ENCODE results near the gene ADAM12. TPM values are rescaled to one million over a fixed set of nuclear protein-coding genes. Genes with fewer than 3 reads are reported as not detected.

The ADAM12 gene
- total RNA-seq, 4 donors from 2014 or later: under 0.01 to 60.8 (median 0.64) TPM; not detected in 1

DNA sequence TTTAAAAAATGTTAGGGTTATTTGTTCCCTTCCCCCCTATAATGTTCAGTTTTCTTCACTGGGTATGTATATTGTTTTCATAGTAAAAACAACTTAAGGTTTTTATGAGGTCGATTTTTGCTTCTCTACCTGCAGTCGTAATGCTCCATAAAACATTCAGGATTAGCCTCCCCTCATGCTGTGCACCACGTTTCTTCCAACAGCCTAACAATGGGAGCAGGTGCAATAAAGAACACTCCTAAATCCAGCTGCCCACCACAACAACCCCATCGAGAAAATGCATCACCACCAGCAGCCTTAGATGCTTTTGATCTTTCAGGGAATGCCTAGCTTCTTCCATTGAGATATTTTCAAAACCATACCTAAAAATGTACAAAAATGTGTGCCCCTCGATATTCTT lies 111.1 kb downstream of the ADAM12 start:
- H3K27ac ChIP-seq: no peak overlapping the region
- H3K4me3 ChIP-seq: no peak overlapping the region
- no peaks in the 10 kb centered on the region for H3K36me3 ChIP-seq
- no peaks in the 10 kb centered on the region for H3K9me3 ChIP-seq
- H3K4me1 ChIP-seq: no peaks in the 10 kb centered on the region
- intact Hi-C loops (cut with DNase I; ENCODE audit: low total_unique reads): no loop called here
- TF ChIP-seq, protein P1, sequence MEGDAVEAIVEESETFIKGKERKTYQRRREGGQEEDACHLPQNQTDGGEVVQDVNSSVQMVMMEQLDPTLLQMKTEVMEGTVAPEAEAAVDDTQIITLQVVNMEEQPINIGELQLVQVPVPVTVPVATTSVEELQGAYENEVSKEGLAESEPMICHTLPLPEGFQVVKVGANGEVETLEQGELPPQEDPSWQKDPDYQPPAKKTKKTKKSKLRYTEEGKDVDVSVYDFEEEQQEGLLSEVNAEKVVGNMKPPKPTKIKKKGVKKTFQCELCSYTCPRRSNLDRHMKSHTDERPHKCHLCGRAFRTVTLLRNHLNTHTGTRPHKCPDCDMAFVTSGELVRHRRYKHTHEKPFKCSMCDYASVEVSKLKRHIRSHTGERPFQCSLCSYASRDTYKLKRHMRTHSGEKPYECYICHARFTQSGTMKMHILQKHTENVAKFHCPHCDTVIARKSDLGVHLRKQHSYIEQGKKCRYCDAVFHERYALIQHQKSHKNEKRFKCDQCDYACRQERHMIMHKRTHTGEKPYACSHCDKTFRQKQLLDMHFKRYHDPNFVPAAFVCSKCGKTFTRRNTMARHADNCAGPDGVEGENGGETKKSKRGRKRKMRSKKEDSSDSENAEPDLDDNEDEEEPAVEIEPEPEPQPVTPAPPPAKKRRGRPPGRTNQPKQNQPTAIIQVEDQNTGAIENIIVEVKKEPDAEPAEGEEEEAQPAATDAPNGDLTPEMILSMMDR (IDR thresholded peaks at IDR 0.05): no peak
- TF ChIP-seq POLR2A (IDR thresholded peaks at IDR 0.05): no peak
- no peak for DNase-seq
- H3K27me3 ChIP-seq: no peaks in the 10 kb centered on the region

- Histone ChIP-seq H3K27me3 (no peaks in the 10 kb centered on the region), H3K9me3 (no peaks in the 10 kb centered on the region), H3K4me3 (no peak overlapping the region), H3K36me3 (no peaks in the 10 kb centered on the region), H3K4me1 (no peaks in the 10 kb centered on the region), H3K27ac (no peak overlapping the region)
- intact Hi-C loops (cut with DNase I; ENCODE audit: low total_unique reads): no loop called here
- TF ChIP-seq, protein P1 (IDR thresholded peaks at IDR 0.05): no peak
- no peak for TF ChIP-seq POLR2A (IDR thresholded peaks at IDR 0.05)
- DNase-seq: no peak
Observed at GRCh38 chr10:126272526-126272925, 115.8 kb downstream of the ADAM12 start.

DNA sequence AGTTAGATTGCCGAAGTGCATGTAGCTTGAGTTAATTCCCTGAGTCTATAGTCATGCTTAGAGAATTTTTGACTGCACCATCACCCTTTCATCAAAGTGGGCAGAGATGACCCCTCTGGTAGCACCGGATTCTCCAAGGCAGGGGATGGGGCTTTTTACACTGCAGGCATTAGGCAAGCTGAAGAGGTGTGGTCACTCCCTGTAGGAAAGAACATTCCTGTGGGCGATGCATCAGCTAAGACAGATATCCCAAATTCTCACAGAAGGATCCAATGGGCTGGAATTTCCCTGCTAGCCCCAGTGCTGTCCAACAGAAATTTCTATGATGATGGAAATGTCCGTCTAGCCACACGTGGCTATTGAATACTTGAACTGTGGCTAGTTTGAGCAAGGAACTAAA lies 118.2 kb downstream of the ADAM12 start:
- H3K4me3 ChIP-seq: no peak overlapping the region
- no peak overlapping the region for H3K27ac ChIP-seq
- no peak for DNase-seq
- no peaks in the 10 kb centered on the region for H3K9me3 ChIP-seq
- intact Hi-C loops (cut with DNase I; ENCODE audit: low total_unique reads): no loop called here
- no peaks in the 10 kb centered on the region for H3K27me3 ChIP-seq
- no peaks in the 10 kb centered on the region for H3K4me1 ChIP-seq
- no peak for TF ChIP-seq POLR2A (IDR thresholded peaks at IDR 0.05)
- TF ChIP-seq, protein P1 (IDR thresholded peaks at IDR 0.05): no peak
- no peaks in the 10 kb centered on the region for H3K36me3 ChIP-seq

- intact Hi-C loops (cut with DNase I; ENCODE audit: low total_unique reads): no loop called here
- TF ChIP-seq POLR2A (IDR thresholded peaks at IDR 0.05): no peak
- TF ChIP-seq, protein P1 (IDR thresholded peaks at IDR 0.05): no peak
- no peak for DNase-seq
- H3K9me3 ChIP-seq: no peaks in the 10 kb centered on the region
- no peak overlapping the region for H3K27ac ChIP-seq
- H3K4me3 ChIP-seq: no peak overlapping the region
- H3K4me1 ChIP-seq: no peaks in the 10 kb centered on the region
- no peaks in the 10 kb centered on the region for H3K27me3 ChIP-seq
- H3K36me3 ChIP-seq: no peaks in the 10 kb centered on the region
Observed at GRCh38 chr10:126268013-126268920, 120.0 kb downstream of the ADAM12 start.

Data from uterus (tissue), 4 donors.